Measurements from ENCODE around the gene RFX8.

The RFX8 gene

GRCh38 chr2:101362316-101362715 lies 112.6 kb downstream of the RFX8 start:
- Histone ChIP-seq H3K27ac (no peak overlapping the region), H3K27me3 (replicated peaks) (no peaks in the 10 kb centered on the region), H3K36me3 (replicated peaks) (no peaks in the 10 kb centered on the region), H3K4me3 (ENCODE audit: low read depth, low read length) (no peak overlapping the region)
- in situ Hi-C loops (cut with HindIII; ENCODE audit: low pct_ligation_motif_present, low sequenced_read_pairs), result no loop called here
- TF ChIP-seq CTCF (IDR thresholded peaks at IDR 0.05; ENCODE audit: low read depth, low read length, missing control alignments), result no peak
- no peak for DNase-seq

- no peak for TF ChIP-seq CTCF (IDR thresholded peaks at IDR 0.05; ENCODE audit: low read depth, low read length, missing control alignments)
- no peak overlapping the region for H3K4me3 ChIP-seq (ENCODE audit: low read depth, low read length)
- no peaks in the 10 kb centered on the region for H3K36me3 ChIP-seq (replicated peaks)
- in situ Hi-C loops (cut with HindIII; ENCODE audit: low pct_ligation_motif_present, low sequenced_read_pairs), result no loop called here
- H3K27ac ChIP-seq, result no peak overlapping the region
- DNase-seq, result no peak
- no peaks in the 10 kb centered on the region for H3K27me3 ChIP-seq (replicated peaks)
These were observed 113.4 kb downstream of the RFX8 start for GRCh38 chr2:101361522-101361921.

- TF ChIP-seq CTCF (IDR thresholded peaks at IDR 0.05; ENCODE audit: low read depth, low read length, missing control alignments), result no peak
- no peak for DNase-seq
- Histone ChIP-seq H3K27ac (no peak overlapping the region), H3K36me3 (replicated peaks) (no peaks in the 10 kb centered on the region), H3K4me3 (ENCODE audit: low read depth, low read length) (no peak overlapping the region), H3K27me3 (replicated peaks) (no peaks in the 10 kb centered on the region)
- in situ Hi-C loops (cut with HindIII; ENCODE audit: low pct_ligation_motif_present, low sequenced_read_pairs), result no loop called here
These were observed 113.8 kb downstream of the RFX8 start for GRCh38 chr2:101361121-101361520.

GRCh38 chr2:101360232-101360631 lies 114.7 kb downstream of the RFX8 start:
- H3K27me3 ChIP-seq (replicated peaks), result no peaks in the 10 kb centered on the region
- H3K4me3 ChIP-seq (ENCODE audit: low read depth, low read length), result no peak overlapping the region
- no peaks in the 10 kb centered on the region for H3K36me3 ChIP-seq (replicated peaks)
- TF ChIP-seq CTCF (IDR thresholded peaks at IDR 0.05; ENCODE audit: low read depth, low read length, missing control alignments), result no peak
- no peak for DNase-seq
- H3K27ac ChIP-seq, result no peak overlapping the region
- in situ Hi-C loops (cut with HindIII; ENCODE audit: low pct_ligation_motif_present, low sequenced_read_pairs), result no loop called here

- no peak overlapping the region for H3K4me3 ChIP-seq (ENCODE audit: low read depth, low read length)
- DNase-seq, result no peak
- no peak for TF ChIP-seq CTCF (IDR thresholded peaks at IDR 0.05; ENCODE audit: low read depth, low read length, missing control alignments)
- H3K27me3 ChIP-seq (replicated peaks), result no peaks in the 10 kb centered on the region
- in situ Hi-C loops (cut with HindIII; ENCODE audit: low pct_ligation_motif_present, low sequenced_read_pairs), result no loop called here
- H3K27ac ChIP-seq, result no peak overlapping the region
- H3K36me3 ChIP-seq (replicated peaks), result no peaks in the 10 kb centered on the region
These were observed 115.4 kb downstream of the RFX8 start for GRCh38 chr2:101359410-101359954.

GRCh38 chr2:101357376-101357775 lies 117.5 kb downstream of the RFX8 start:
- no peak for TF ChIP-seq CTCF (IDR thresholded peaks at IDR 0.05; ENCODE audit: low read depth, low read length, missing control alignments)
- in situ Hi-C loops (cut with HindIII; ENCODE audit: low pct_ligation_motif_present, low sequenced_read_pairs), result no loop called here
- no peak overlapping the region for H3K27ac ChIP-seq
- no peaks in the 10 kb centered on the region for H3K27me3 ChIP-seq (replicated peaks)
- no peaks in the 10 kb centered on the region for H3K36me3 ChIP-seq (replicated peaks)
- DNase-seq, result no peak
- H3K4me3 ChIP-seq (ENCODE audit: low read depth, low read length), result no peak overlapping the region
